Measurements from ENCODE around the gene KERA.

KERA gene

DNA sequence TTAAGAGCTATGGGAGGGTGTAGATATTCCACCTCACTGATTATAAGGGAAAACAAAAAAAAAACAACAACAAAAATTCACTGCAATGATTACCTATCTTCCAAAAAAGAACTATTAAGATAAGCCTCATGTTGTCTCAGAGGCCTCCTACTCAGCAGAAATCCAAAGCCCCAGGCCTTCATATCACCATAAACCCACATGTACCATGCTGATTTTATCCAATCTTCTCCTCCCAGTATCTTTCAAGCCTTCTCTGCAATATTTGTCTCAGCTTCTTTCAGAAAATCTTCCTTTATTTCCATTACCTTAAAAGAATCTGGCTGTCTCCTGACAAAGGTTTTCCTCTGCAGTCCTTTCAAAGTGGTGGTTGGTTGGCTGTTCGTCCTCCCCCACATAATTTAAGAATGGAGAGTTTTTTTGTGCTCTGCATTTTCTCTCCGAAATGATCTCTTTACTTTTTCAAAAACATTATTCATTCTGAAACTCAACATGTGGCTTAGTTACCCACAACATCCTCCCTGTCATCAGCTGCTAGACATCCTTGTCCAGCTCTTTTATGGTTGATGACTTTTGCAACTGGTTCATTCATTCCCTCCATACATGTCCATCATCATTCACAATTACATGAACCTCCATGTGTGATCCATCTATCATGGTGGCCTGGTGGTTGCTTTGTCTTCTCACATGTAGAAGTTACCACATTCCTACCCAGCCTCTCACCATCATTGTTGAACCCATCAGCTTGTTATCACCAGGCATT lies 50.1 kb downstream of the KERA start:
- no peak for DNase-seq

DNA sequence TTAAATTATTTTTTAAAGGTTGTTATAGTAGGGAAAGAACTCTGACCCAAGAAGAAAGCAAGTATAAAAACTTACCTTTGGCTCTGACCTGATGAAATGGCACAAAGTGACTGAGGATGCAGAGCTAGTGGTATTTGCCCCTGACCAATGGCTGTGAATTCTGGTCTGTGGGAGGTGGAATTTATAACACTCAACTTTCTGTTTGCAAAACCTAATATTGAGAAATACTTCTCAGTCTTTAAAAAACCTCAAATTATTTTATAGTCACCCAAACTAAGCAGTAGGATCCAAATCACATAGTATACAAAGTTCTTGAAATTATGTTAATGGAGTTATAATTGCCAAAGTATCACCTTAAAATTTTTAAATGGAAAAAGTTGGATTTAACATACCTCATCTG lies 53.0 kb downstream of the KERA start, which contains the start of gene EPYC:
Gene EPYC, minus strand, starts transcription at position 101 of the 400 bp plus-strand sequence. CDS start 2,407 bp downstream, outside the sequence.
- DNase-seq, result no peak

DNA sequence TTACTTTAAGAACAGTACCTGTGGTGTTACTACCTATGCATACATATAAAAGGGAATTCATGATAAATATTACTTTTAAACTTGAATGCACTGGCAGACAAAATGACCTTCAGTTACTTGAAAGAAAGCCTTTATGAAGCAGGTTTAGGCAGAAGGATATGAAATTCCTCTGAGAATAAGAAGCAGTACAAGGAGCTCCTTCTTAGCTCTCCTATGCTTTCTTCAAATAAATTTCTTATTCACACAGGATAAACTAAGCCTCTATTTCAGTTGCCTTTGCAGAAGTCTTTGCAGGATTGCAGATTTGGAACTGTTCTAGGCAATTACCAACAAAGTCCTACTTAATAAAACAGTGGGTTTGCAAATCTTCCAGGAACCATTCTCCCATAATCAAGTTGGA lies 54.1 kb downstream of the KERA start:
- DNase-seq, result no peak

DNA sequence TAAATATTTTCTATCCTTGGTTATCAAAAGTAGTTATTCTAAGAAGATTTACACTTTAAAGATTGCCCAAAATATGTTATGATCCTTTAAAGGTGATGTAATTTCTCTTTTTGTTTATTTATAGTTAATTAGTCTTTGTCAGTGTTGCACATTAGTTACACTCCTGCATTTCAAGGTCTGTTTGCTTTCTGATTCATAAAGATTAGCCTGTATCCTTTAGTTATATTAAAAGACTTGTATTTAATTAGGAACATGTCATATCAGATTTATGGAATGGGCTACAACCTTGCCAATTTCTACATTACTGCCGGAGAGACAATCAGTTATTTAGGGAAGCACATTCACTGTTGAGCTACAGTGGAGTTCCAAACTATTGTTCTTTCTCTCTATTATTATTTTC lies 56.5 kb downstream of the KERA start:
- no peak for DNase-seq
